Stimulated activated CD8-positive, alpha-beta memory T cell treated with anti-CD3 and anti-CD28 coated beads, Interleukin-7, amount 100 ng/mL, for 4 hours (primary cell): ENCODE results near the gene HHATL.

Experiments used
- DNase-seq, 2 donors: peaks; one replicate each; pipeline ENCODE4 v3.0.0-alpha.2; 2020; ENCODE audit warnings: low read depth in 2 of 2

HHATL gene

GRCh38 chr3:42698216-42698910 is 4.2 kb downstream of the HHATL start:
- no peak for DNase-seq

GRCh38 chr3:42697289-42698051 is 5.1 kb downstream of the HHATL start:
- no peak for DNase-seq

- no peak for DNase-seq
These were observed 6.0 kb downstream of the HHATL start for GRCh38 chr3:42696356-42697288.

- DNase-seq = no peak
These were observed 8.2 kb downstream of the HHATL start for GRCh38 chr3:42694366-42694765.

GRCh38 chr3:42693530-42693930 is 9.1 kb downstream of the HHATL start:
- DNase-seq = no peak

- DNase-seq = no peak
These were observed 9.7 kb downstream of the HHATL start for GRCh38 chr3:42692667-42693529.

- DNase-seq = no peak
These were observed 10.6 kb downstream of the HHATL start for GRCh38 chr3:42691816-42692666.

GRCh38 chr3:42690766-42691680 is 11.6 kb downstream of the HHATL start:
- no peak for DNase-seq

- DNase-seq = no peak
These were observed 12.4 kb downstream of the HHATL start for GRCh38 chr3:42690191-42690590.

GRCh38 chr3:42689421-42690014 is 13.1 kb downstream of the HHATL start:
- DNase-seq = no peak

- no peak for DNase-seq
These were observed 13.8 kb downstream of the HHATL start for GRCh38 chr3:42688487-42689420.

- no peak for DNase-seq
These were observed 14.6 kb downstream of the HHATL start for GRCh38 chr3:42688016-42688415.

GRCh38 chr3:42686832-42687650 is 15.6 kb downstream of the HHATL start:
- no peak for DNase-seq

- no peak for DNase-seq
These were observed 16.4 kb downstream of the HHATL start for GRCh38 chr3:42685891-42686820.

GRCh38 chr3:42685363-42685881 is 17.2 kb downstream of the HHATL start, which contains the start of gene KLHL40:
KLHL40 (plus strand) TSS chr3:42685537; CDS start chr3:42685619, 82 bp downstream.
- no peak for DNase-seq
